GM21390 (cell line): ENCODE results near the gene ZNF362.

ENCODE experiments used
- ATAC-seq: cut with Tn5 transposase; IDR thresholded peaks from one replicate; pipeline ENCODE4 v1.9.1; 2021; ENCODE audit not compliant: unreplicated experiment

Gene ZNF362

GRCh38 chr1:33244143-33244808 lies 12.0 kb upstream of the ZNF362 start:
- ATAC-seq, result no peak

GRCh38 chr1:33244809-33245186 lies 11.5 kb upstream of the ZNF362 start:
- no peak for ATAC-seq

- no peak for ATAC-seq
These were observed 10.1 kb upstream of the ZNF362 start for GRCh38 chr1:33246171-33246570.

GRCh38 chr1:33247545-33247944 lies 8.7 kb upstream of the ZNF362 start:
- ATAC-seq, result no peak

GRCh38 chr1:33248244-33248643 lies 8.0 kb upstream of the ZNF362 start:
- ATAC-seq, result no peak

- no peak for ATAC-seq
These were observed 6.9 kb upstream of the ZNF362 start for GRCh38 chr1:33249422-33249821.

GRCh38 chr1:33250217-33250616 lies 6.1 kb upstream of the ZNF362 start:
- no peak for ATAC-seq

GRCh38 chr1:33250724-33251123 lies 5.6 kb upstream of the ZNF362 start:
- ATAC-seq, result no peak

- ATAC-seq, result no peak
These were observed 1.8 kb upstream of the ZNF362 start for GRCh38 chr1:33254491-33254890.

- no peak for ATAC-seq
These were observed 708 bp upstream of the ZNF362 start for GRCh38 chr1:33255347-33256220.

- no peak for ATAC-seq
These were observed 146 bp upstream of the ZNF362 start for GRCh38 chr1:33256221-33256470.

GRCh38 chr1:33257207-33257771 lies 997 bp downstream of the ZNF362 start:
- no peak for ATAC-seq

GRCh38 chr1:33257772-33258712 lies 1.8 kb downstream of the ZNF362 start:
- no peak for ATAC-seq

- no peak for ATAC-seq
These were observed 2.5 kb downstream of the ZNF362 start for GRCh38 chr1:33258788-33259274.

GRCh38 chr1:33259879-33260278 lies 3.6 kb downstream of the ZNF362 start:
- no peak for ATAC-seq

- ATAC-seq, result no peak
These were observed 4.1 kb downstream of the ZNF362 start for GRCh38 chr1:33260439-33260838.

GRCh38 chr1:33261344-33261743 lies 5.1 kb downstream of the ZNF362 start:
- ATAC-seq, result no peak

GRCh38 chr1:33263890-33264504 lies 7.7 kb downstream of the ZNF362 start:
- no peak for ATAC-seq

GRCh38 chr1:33265780-33266605 lies 9.7 kb downstream of the ZNF362 start:
- no peak for ATAC-seq

GRCh38 chr1:33266766-33267165 lies 10.5 kb downstream of the ZNF362 start:
- ATAC-seq, result no peak
